Heart right ventricle (tissue), 16 donors: ENCODE measurements around the gene TTLL8. TPM values are rescaled to one million over a fixed set of nuclear protein-coding genes. Genes with fewer than 3 reads are reported as not detected.

Experiments used
- ATAC-seq, 8 donors: fragments of 200-7000 bp; cut with Tn5 transposase; one replicate each; pipeline ENCODE4 v1.9.1; 2020; ENCODE audit warnings: mild to moderate bottlenecking in 8 of 8, moderate library complexity in 8 of 8, moderate number of reproducible peaks in 1 of 8
- DNase-seq, 2 donors: peaks; one replicate each; pipeline ENCODE4 v3.0.0-alpha.2; 2020
- H3K27ac ChIP-seq, 10 donors: fragments of 200-600 bp; sonication (generic) in 2 of 10; one replicate each; pipeline versions ENCODE4 v1.5.0 to v1.8.0; 2020 to 2022; ENCODE audit warnings: mild to moderate bottlenecking in 3 of 10
- H3K27me3 ChIP-seq, 7 donors: fragments of 200-600 bp; one replicate each; pipeline ENCODE4 v1.8.0; 2021 to 2022; ENCODE audit warnings: mild to moderate bottlenecking in 2 of 7
- H3K36me3 ChIP-seq, 9 donors: fragments of 200-600 bp; sonication (generic) in 1 of 9; one replicate each; pipeline versions ENCODE4 v1.5.0 to v1.8.0; 2020 to 2022; ENCODE audit warnings: mild to moderate bottlenecking in 2 of 9
- H3K4me1 ChIP-seq, 9 donors: fragments of 200-600 bp; sonication (generic) in 1 of 9; one replicate each; pipeline versions ENCODE4 v1.5.0 to v1.8.0; 2020 to 2022; ENCODE audit warnings: mild to moderate bottlenecking in 4 of 9
- H3K4me3 ChIP-seq, 10 donors: fragments of 200-600 bp; sonication (generic) in 2 of 10; one replicate each; pipeline versions ENCODE4 v1.5.0 to v1.8.0; 2020 to 2022; ENCODE audit warnings: mild to moderate bottlenecking in 7 of 10, moderate library complexity in 2 of 10
- H3K9me3 ChIP-seq, 11 donors: fragments of 200-600 bp in 10 of 11; sonication (generic) in 2 of 11; one replicate each; pipeline versions ENCODE4 v1.5.0 to v1.8.0; 2013 to 2022; ENCODE audit warnings: mild to moderate bottlenecking in 2 of 11, control low read depth in 1 of 11, moderate library complexity in 1 of 11
- WGBS, 2 donors: extraction: QIAGEN DNeasy Blood & Tissue Kit; methylation state at CpG; one replicate each; pipeline ENCODE4 v1.1.7; 2013; ENCODE audit warnings: inconsistent platforms in 1 of 2; 5-methylcytosine and 5-hydroxymethylcytosine counted together
- intact Hi-C, 10 donors: fragments of 100-400 bp; cut with DNase I; formaldehyde crosslinking; loops; one replicate each; pipeline versions ENCODE4 v1.11.1 to v1.14.2; 2022
- polyA plus RNA-seq, 2 donors: library from polyadenylated mRNA; stranded (reverse); fragments of 200-250 nt; gene quantifications; one replicate each; pipeline ENCODE4 v1.2.3, GENCODE V29; 2013
- total RNA-seq, 10 donors: library from RNA; stranded (reverse); fragmentation: NEBNext Ultra II Directional in 3 of 10; extraction: Animal tissue kit (Norgen Biotek cat#: 25700) in 3 of 10; gene quantifications; one replicate each; pipeline versions ENCODE4 v1.2.1 to v1.2.4, GENCODE V29; 2021 to 2023
- TF ChIP-seq, protein P1 (sequence below), 9 donors: fragments of 200-600 bp; sonication (generic) in 2 of 9; IDR thresholded peaks; one replicate each; pipeline versions ENCODE4 v1.5.0 to v1.8.0; 2021 to 2022; ENCODE audit warnings: antibody characterized with exemption in 9 of 9, mild to moderate bottlenecking in 5 of 9, moderate library complexity in 1 of 9
- donor health status: Arrhythmogenic right ventricular cardiomyopathy.
- donor health status: ischemic (EF 13 %, LVEDD 7.1; RV severe dilation, severe dysfunction).
- donor health status: healthy with polysubstance abuse.
- donor health status: DM: no; HTN: yes; CAD: no.
- donor health status: DM: no; HTN: no; CAD: no.
- donor health status: ischemic (EF 25% LVEDD 6.9; RV normal size, moderate dysfunction).
- donor health status: ischemic (EF 25% LVEDD 5.7; RV mildly dilated, moderate dysfunction).
- donor health status: healthy.
- donor health status: DM: yes; HTN: yes; CAD: no.
- donor health status: Ischemic cardiomyopathy.
- donor health status: ischemic (EF 35%, LVEDD 5.7; RV mildly dilated, moderate dysfunction).
- donor health status: nonischemic (EF 11% LVEDD 7.7; RV severe dilation, severe dysfunction).
- donor health status: DM: yes; HTN: yes; CAD: no.
- donor health status: PGD.
- donor health status: ischemic (EF 29% LVEDD 5.4; RV normal size, mild dysfunction).
- donor health status: nonischemic (EF 23%, LVEDD 6.1; RV moderate dilation, normal function).

The TTLL8 gene
- total and polyA plus RNA-seq, 12 donors = not detected

DNA sequence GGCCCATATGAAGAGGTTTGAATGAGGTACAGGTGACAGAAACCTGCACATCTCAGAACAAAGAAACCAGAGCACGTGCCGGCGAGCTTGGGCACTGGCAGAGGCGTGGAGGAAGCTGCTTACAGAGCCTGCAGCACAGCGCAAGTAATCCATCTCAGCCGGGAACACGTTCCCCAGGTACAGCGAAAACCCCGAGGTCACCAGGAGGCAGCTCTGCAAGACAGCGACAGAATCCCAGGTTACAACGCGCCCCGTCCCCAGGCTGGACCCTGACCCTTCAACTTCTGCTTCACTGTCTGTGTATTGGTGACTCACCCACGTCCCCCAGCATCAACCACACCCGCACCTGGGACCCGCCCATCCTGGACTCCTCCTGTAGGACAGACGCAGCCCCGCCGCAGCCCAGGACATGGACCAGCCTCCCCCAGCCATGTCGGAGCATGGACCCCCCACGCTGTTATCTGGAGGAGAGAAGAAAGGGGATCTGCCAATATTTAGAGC lies 24.9 kb upstream of the TTLL8 start:
- Histone ChIP-seq H3K36me3 (no peaks in the 10 kb centered on the region), H3K27me3 (peaks cover 8 to 70% (median 45%) of the 10 kb centered on the region in 7 donors), H3K9me3 (no peaks in the 10 kb centered on the region), H3K27ac (no peak overlapping the region), H3K4me3 (no peak overlapping the region), H3K4me1 (peaks cover 0 to 7% (median 0%) of the 10 kb centered on the region in 9 donors)
- DNase-seq (no peak), ATAC-seq (no peak)
- 86 to 88% methylated on average over 21 of the region's 21 CpGs for WGBS, 2 donors
- intact Hi-C loops = no loop called here
- TF ChIP-seq, protein P1, sequence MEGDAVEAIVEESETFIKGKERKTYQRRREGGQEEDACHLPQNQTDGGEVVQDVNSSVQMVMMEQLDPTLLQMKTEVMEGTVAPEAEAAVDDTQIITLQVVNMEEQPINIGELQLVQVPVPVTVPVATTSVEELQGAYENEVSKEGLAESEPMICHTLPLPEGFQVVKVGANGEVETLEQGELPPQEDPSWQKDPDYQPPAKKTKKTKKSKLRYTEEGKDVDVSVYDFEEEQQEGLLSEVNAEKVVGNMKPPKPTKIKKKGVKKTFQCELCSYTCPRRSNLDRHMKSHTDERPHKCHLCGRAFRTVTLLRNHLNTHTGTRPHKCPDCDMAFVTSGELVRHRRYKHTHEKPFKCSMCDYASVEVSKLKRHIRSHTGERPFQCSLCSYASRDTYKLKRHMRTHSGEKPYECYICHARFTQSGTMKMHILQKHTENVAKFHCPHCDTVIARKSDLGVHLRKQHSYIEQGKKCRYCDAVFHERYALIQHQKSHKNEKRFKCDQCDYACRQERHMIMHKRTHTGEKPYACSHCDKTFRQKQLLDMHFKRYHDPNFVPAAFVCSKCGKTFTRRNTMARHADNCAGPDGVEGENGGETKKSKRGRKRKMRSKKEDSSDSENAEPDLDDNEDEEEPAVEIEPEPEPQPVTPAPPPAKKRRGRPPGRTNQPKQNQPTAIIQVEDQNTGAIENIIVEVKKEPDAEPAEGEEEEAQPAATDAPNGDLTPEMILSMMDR (IDR thresholded peaks at IDR 0.05) = no peak

DNA sequence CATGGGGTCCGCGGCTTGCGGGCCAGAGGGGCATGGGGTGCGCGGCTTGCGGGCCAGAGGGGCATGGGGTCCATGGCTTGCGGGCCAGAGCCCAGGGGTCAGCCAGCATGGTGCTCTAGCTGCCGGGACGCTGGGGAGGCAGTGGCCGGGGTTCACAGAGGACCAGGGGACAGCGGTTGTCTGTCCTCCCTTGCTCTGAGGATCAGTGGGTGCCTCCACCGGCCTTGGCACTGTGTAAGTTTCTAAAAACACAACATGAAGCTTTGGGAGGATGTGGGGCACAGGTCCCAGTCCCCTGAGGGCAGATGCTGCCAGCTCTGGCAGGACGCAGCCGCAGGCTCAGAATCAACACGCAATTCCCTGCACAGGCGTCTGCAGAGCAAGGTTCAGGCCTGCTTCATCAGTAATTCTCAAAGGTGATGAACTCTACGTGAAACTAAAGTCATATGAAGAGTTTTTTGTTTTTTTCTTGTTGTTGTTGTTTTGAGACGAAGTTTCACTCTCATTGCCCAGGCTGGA lies 24.2 kb upstream of the TTLL8 start:
- peak in 2 of 8 donors; percentile 18 to 43 for ATAC-seq
- Histone ChIP-seq H3K27me3 (peaks cover 8 to 63% (median 37%) of the 10 kb centered on the region in 7 donors), H3K4me3 (no peak overlapping the region), H3K4me1 (peaks cover 0 to 7% (median 0%) of the 10 kb centered on the region in 9 donors), H3K9me3 (no peaks in the 10 kb centered on the region), H3K36me3 (no peaks in the 10 kb centered on the region), H3K27ac (no peak overlapping the region)
- no peak for DNase-seq
- 85% methylated on average over 13 to 18 of the region's 18 CpGs for WGBS, 2 donors
- intact Hi-C loops = no loop called here
- TF ChIP-seq, protein P1 (IDR thresholded peaks at IDR 0.05) = no peak

DNA sequence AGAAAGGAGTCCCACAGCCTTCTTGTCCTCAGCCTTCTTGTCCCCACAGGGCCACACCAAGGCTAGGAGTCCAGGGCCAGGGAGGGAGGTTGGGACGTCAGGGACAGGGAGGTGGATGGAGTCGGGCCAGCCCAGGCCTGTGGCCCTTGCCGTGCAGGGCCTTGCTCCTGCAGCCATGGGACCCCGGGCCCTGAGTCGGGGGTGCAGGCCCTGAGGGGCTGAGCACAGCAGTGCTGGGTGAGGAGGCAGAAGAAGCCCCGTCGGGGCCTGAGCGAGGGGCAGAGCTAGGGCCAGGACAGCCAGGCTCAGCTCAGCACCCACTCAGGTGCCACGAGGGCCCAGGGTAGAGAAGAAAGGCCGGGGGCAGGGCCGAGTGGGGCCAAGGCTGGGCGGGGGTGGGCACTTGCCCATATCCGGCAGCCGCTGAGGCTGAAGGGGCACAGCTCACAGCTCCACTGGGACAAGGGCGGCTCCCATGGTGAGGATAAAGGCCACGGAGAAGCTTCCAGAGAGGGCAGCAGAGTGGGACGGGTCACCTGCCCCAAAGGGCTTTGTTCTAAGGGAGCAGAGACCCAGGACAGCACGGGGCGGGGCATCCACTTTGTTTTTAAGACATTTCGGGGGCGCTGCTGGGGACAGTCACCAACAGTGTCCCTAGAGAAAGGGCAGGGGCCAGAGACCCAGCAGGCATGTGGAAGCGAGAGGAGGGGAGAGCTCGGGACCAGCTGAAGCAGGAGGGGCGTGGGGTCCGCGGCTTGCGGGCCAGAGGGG lies 23.5 kb upstream of the TTLL8 start:
- ATAC-seq (peak in 2 of 8 donors; percentile 6 to 39), DNase-seq (no peak)
- no peak overlapping the region for H3K4me3 ChIP-seq
- no peak overlapping the region for H3K27ac ChIP-seq
- TF ChIP-seq, protein P1 (IDR thresholded peaks at IDR 0.05) = no peak
- peaks cover 8 to 59% (median 33%) of the 10 kb centered on the region in 7 donors for H3K27me3 ChIP-seq
- intact Hi-C loops = no loop called here
- H3K36me3 ChIP-seq = no peaks in the 10 kb centered on the region
- peaks cover 0 to 7% (median 0%) of the 10 kb centered on the region in 9 donors for H3K4me1 ChIP-seq
- H3K9me3 ChIP-seq = no peaks in the 10 kb centered on the region
- 85 to 86% methylated on average over 24 to 27 of the region's 27 CpGs for WGBS, 2 donors

DNA sequence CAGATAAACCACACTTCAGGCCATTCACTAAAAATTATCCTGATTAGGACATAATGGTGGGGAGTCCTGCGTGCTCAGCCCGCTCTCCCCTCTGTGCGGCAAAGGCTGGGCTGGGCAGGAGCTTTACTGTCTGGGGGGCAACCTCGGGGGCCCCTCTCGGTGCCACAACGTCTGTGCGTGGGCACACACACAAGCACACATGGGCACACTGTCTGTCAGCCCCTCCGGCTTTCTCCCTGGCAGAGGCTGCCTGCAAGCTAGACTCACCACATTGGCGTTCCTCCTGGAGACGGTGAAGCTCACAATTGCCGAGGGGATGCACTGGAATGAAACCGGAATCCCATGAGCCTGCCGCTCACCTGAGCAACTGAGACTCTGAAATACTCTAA lies 22.0 kb upstream of the TTLL8 start:
- H3K36me3 ChIP-seq = no peaks in the 10 kb centered on the region
- WGBS, 2 donors = 86 to 88% methylated on average over 13 of the region's 13 CpGs
- DNase-seq (no peak), ATAC-seq (no peak)
- H3K4me3 ChIP-seq = no peak overlapping the region
- intact Hi-C loops = no loop called here
- TF ChIP-seq, protein P1 (IDR thresholded peaks at IDR 0.05) = no peak
- no peaks in the 10 kb centered on the region for H3K9me3 ChIP-seq
- peaks cover 0 to 6% (median 0%) of the 10 kb centered on the region in 9 donors for H3K4me1 ChIP-seq
- H3K27ac ChIP-seq = no peak overlapping the region
- peaks cover 5 to 57% (median 36%) of the 10 kb centered on the region in 7 donors for H3K27me3 ChIP-seq
